PC-3 (cell line): ENCODE measurements around the gene CORO1C.

Experiments
- EZH2phosphoT487 ChIP-seq: fragments of 300-600 bp; sonication (generic); IDR thresholded peaks from 2 replicates; pipeline ENCODE4 v1.6.1; 2018; ENCODE audit warnings: mild to moderate bottlenecking, antibody characterized with exemption, low read length, borderline replicate concordance
- TF ChIP-seq, protein P1 (sequence below): fragments of 300-600 bp; sonication (generic); conservative IDR thresholded peaks from 2 replicates; pipeline ENCODE4 v1.5.1; 2017; ENCODE audit warnings: antibody characterized with exemption, low read depth, mild to moderate bottlenecking, low read length

DNA sequence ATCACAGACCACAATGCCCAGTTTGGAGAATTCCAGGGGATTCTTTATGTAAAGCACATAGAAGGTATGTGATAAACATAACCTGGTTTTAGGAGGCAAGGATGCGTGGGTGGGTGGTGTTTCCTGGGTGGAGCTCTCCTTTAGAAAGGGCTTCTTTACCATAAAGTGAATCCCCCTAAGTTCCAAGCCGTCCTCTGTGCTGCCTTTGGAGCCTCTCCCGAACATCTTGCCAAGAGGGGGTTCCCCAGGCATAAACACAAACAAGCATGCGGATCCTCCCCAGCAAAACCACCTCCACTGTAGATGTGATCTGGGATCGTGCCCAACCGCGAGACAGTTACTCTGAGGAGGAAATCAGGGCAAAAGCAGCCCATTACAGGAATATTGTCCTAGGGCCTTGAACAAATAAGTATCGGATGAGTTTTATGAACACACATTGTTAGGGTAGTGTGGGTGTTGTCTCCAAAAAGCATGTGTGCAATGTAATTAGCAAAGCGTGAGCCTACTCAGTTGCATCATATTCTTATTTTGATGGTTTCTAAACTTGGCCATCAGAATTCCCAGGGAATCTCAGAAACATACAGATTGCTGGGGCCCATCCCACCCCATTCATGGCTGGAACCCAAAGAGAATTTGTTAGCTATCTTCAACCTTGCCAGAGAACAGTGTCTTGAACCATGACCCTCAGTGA is 48.8 kb upstream of the CORO1C start:
- TF ChIP-seq, protein P1, sequence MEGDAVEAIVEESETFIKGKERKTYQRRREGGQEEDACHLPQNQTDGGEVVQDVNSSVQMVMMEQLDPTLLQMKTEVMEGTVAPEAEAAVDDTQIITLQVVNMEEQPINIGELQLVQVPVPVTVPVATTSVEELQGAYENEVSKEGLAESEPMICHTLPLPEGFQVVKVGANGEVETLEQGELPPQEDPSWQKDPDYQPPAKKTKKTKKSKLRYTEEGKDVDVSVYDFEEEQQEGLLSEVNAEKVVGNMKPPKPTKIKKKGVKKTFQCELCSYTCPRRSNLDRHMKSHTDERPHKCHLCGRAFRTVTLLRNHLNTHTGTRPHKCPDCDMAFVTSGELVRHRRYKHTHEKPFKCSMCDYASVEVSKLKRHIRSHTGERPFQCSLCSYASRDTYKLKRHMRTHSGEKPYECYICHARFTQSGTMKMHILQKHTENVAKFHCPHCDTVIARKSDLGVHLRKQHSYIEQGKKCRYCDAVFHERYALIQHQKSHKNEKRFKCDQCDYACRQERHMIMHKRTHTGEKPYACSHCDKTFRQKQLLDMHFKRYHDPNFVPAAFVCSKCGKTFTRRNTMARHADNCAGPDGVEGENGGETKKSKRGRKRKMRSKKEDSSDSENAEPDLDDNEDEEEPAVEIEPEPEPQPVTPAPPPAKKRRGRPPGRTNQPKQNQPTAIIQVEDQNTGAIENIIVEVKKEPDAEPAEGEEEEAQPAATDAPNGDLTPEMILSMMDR = no peak
- TF ChIP-seq EZH2phosphoT487 = no peak
